Gastroesophageal sphincter (tissue), 3 donors: ENCODE results near the gene RBM18.

Experiments
- POLR2A ChIP-seq, 2 donors: fragments of 450-650 bp; IDR thresholded peaks; one replicate each; pipeline ENCODE4 v1.6.1; 2017; ENCODE audit warnings: antibody characterized with exemption in 2 of 2, mild to moderate bottlenecking in 2 of 2, moderate library complexity in 1 of 2
- TF ChIP-seq, protein P1 (sequence below), 4 experiments: fragments of 200-600 bp in 2 of 4; fragments of 450-650 bp in 2 of 4; sonication (generic) in 1 of 4; IDR thresholded peaks; one replicate each; pipeline ENCODE4 v1.5.1; 2017 to 2019; ENCODE audit warnings: antibody characterized with exemption in 4 of 4, mild to moderate bottlenecking in 2 of 4, moderate library complexity in 2 of 4

DNA sequence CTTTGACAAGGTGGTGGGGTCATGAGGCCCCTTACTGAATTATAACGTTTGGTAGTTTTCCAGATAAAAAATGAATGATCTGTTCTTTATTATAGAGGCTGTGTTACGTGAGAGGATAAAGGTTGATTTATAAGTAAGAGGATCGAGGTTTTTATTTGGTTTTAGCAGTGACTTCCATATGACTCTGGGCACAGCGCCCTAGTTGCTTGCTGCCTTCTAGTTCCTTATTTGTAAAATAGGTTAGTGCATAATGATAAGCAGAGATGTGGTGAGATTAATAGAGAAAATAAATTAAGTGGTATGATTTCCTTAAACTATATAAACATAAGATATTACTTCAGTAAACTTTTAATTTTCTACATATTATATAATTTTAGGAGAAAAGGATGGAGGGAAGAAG, 29.9 kb upstream of the RBM18 start:
- TF ChIP-seq, protein P1, sequence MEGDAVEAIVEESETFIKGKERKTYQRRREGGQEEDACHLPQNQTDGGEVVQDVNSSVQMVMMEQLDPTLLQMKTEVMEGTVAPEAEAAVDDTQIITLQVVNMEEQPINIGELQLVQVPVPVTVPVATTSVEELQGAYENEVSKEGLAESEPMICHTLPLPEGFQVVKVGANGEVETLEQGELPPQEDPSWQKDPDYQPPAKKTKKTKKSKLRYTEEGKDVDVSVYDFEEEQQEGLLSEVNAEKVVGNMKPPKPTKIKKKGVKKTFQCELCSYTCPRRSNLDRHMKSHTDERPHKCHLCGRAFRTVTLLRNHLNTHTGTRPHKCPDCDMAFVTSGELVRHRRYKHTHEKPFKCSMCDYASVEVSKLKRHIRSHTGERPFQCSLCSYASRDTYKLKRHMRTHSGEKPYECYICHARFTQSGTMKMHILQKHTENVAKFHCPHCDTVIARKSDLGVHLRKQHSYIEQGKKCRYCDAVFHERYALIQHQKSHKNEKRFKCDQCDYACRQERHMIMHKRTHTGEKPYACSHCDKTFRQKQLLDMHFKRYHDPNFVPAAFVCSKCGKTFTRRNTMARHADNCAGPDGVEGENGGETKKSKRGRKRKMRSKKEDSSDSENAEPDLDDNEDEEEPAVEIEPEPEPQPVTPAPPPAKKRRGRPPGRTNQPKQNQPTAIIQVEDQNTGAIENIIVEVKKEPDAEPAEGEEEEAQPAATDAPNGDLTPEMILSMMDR (IDR thresholded peaks at IDR 0.05): no peak
- no peak for TF ChIP-seq POLR2A (IDR thresholded peaks at IDR 0.05)
